ENCODE results near the gene CLEC4G.

DNA sequence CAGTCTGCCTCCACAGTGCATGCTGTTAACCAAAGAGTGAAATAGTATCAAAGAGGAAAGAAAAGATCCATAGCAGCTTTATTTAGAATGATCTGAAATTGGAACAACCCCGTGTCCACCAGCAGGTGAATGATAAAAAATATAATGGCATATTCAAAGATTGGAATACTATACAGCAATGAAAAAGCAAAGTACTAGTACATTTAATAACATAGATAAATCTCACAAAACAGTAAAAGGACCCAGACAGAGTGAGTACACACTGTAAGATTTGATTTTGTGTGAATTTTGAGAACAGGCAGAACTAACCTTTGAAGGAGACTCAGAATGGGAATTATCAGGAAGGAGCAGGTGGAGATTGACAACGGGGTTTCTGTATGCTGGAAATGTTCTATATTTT is 16.3 kb upstream of the CLEC4G start:
- TF ChIP-seq GATA2 (IDR thresholded peaks at IDR 0.05; ENCODE audit: low read depth, low read length) (no peak), GATA3 (IDR thresholded peaks at IDR 0.05; ENCODE audit: low read depth, low read length) (no peak)
